ENCODE measurements around the gene HCFC1R1.

HCFC1R1 gene

GRCh38 chr16:3019594-3020246 is 4.0 kb downstream of the HCFC1R1 start:
- no peak for TF ChIP-seq CTCF (conservative IDR thresholded peaks at IDR 0.05; ENCODE audit: low read length)
- peak overlapping the region; percentile 63 for H3K4me3 ChIP-seq (ENCODE audit: low read length)
- no peak for DNase-seq (ENCODE audit: low read depth)

GRCh38 chr16:3017794-3018506 is 5.8 kb downstream of the HCFC1R1 start, which contains the start of gene CLDN6:
Gene CLDN6 (minus strand): TSS chr16:3018183. CDS start chr16:3016021, 2,162 bp downstream.
- H3K4me3 ChIP-seq (ENCODE audit: low read length), result no peak within 1 kb of the TSS
- no peak for DNase-seq (ENCODE audit: low read depth)
- no peak for TF ChIP-seq CTCF (conservative IDR thresholded peaks at IDR 0.05; ENCODE audit: low read length)

DNA sequence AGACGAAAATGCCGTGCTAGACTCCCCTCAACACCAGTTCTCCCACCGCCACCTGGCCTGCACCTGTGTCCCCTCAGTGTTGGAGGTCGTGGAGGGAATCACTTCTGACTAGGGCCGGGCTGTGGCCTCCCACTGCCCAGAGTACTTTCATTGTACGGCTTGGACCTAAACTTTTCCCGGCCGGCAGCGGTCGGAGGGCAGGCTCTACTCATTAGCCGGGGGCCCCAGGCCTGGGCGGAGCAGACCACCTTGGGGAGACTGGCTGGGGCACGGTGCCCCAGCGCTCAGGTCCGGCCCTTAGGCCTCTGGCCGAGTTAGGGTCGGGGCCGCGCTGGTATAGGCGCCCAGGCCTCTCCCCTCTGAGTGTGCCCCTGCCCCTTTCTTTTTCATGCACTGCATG is 6.4 kb downstream of the HCFC1R1 start:
- H3K4me3 ChIP-seq (ENCODE audit: low read length), result no peak overlapping the region
- no peak for TF ChIP-seq CTCF (conservative IDR thresholded peaks at IDR 0.05; ENCODE audit: low read length)
- no peak for DNase-seq (ENCODE audit: low read depth)

DNA sequence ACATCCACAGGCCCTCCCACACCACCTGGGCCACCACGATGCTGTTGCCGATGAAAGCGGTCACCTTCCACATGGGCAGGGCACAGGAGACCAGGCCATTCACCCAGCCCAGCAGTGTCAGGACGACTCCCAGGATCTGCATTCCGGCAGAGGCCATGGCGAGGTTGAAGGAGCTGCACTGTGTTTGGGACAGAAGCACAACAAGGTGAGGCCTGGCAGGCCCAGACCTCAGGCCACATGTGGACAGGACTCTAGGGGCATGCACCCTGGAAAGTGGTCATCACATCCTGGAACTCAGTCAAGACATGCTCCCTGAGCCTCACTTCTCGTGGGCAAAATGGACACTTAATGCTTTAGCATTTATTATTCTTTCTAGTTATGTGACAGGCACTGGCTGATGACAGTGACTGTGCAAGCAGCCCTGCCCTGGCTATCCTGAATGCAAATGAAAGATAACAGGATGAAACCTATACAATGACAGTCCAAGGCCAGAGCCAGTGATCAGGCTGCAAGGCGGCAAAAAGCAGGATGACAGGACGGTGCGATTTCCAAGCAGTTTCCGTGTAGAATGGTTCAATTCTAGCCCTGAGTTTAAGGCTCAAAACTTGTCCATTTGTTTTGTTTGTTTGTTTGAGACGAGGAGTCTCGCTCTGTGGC is 7.7 kb downstream of the HCFC1R1 start:
- no peak for TF ChIP-seq CTCF (conservative IDR thresholded peaks at IDR 0.05; ENCODE audit: low read length)
- no peak overlapping the region for H3K4me3 ChIP-seq (ENCODE audit: low read length)
- no peak for DNase-seq (ENCODE audit: low read depth)

DNA sequence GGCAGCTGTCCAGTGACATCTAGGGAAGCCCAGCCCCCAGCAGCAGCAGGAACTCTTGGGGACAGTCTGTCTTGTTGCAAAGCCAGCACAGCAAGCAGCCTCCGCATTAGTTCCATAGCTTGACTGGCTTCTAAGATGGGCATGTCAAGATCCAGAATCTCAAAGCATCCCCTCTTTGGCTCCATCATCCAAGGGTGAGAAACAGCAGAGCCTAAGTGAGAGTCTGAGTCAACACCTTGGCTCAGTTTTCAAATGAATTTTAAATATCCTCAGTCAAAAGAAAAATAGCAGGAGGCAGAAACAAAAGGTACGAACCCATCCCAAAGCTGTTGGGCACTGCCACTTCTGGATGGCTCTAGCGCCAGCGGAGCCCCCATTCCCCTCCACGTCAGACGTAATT is 8.8 kb downstream of the HCFC1R1 start:
- no peak for TF ChIP-seq CTCF (conservative IDR thresholded peaks at IDR 0.05; ENCODE audit: low read length)
- DNase-seq (ENCODE audit: low read depth), result no peak
- H3K4me3 ChIP-seq (ENCODE audit: low read length), result no peak overlapping the region

DNA sequence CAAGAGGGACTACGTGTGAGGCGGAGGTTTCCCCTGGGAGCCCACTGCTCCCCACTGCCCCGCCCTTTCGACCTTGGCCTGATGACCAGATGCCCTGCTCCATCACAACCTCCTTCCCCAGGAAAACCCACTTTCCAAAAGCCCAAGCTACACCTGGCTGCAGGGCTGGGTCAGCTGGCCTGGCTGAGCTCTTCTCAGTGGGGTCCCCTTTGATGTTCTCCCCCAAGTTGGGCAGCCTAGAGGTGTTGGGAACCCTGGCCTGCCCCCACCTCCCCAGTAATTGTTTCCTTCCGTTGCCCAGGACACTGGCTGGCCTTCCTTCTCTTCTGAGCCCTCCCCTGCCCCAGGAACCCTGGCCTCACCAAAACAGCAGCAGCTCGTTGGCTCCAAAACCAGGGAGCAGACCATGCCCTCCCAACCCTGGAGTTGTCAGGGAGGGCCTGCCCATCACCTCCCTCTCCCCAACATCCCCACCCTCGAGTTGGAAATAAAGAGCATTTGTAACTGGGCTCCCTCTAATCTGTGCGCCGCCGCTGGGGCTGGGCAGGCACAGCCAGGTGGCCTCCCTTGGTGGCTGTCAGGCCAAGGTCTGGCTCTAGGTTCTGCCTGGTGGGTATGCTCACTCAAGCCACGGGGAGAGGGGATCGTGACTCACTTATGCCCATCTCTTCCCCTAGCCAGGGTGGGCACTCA is 9.6 kb downstream of the HCFC1R1 start:
- no peak for DNase-seq (ENCODE audit: low read depth)
- no peak overlapping the region for H3K4me3 ChIP-seq (ENCODE audit: low read length)
- no peak for TF ChIP-seq CTCF (conservative IDR thresholded peaks at IDR 0.05; ENCODE audit: low read length)

All from AG10803 (cell line).